GM12878 (cell line): ENCODE results near the gene CAP2. TPM values are rescaled to one million over a fixed set of nuclear protein-coding genes. Genes with fewer than 3 reads are reported as not detected.

Experiments
- CBFB ChIP-seq: IDR thresholded peaks from 2 replicates; pipeline ENCODE4 v1.6.1; 2016; ENCODE audit warnings: antibody characterized with exemption, low read depth
- CREM ChIP-seq: IDR thresholded peaks from 2 replicates; pipeline ENCODE4 v1.6.1; 2014; ENCODE audit warnings: antibody characterized with exemption, low read depth
- FOXK2 ChIP-seq: fragments of 450-650 bp; IDR thresholded peaks from 2 replicates; pipeline ENCODE4 v1.6.1; 2017; ENCODE audit warnings: mild to moderate bottlenecking, moderate library complexity
- IKZF2 ChIP-seq, 2 experiments: fragments of 450-650 bp; IDR thresholded peaks; 2 replicates each; pipeline ENCODE4 v1.6.1; 2017; ENCODE audit warnings: mild to moderate bottlenecking in 2 of 2, moderate library complexity in 2 of 2
- MEF2B ChIP-seq: fragments of 450-650 bp; IDR thresholded peaks from 2 replicates; pipeline ENCODE4 v1.6.1; 2018; ENCODE audit warnings: mild to moderate bottlenecking, moderate library complexity; ENCODE audit not compliant: partially characterized antibody, poor library complexity, severe bottlenecking
- PML ChIP-seq: IDR thresholded peaks from 2 replicates; pipeline ENCODE4 v1.6.1; 2012; ENCODE audit warnings: low read length, inconsistent platforms
- SMAD5 ChIP-seq: IDR thresholded peaks from 2 replicates; pipeline ENCODE4 v1.6.1; 2016; ENCODE audit warnings: antibody characterized with exemption, low read depth
- SPI1 ChIP-seq: IDR thresholded peaks from 2 replicates; pipeline ENCODE4 v1.6.1; 2011; ENCODE audit warnings: low read depth, mild to moderate bottlenecking, low read length, moderate library complexity, borderline replicate concordance; ENCODE audit not compliant: insufficient read depth
- SUZ12 ChIP-seq: fragments of 200-600 bp; sonication (generic); IDR thresholded peaks from one replicate; pipeline ENCODE4 v1.6.1; 2018; ENCODE audit warnings: antibody characterized with exemption, mild to moderate bottlenecking; ENCODE audit not compliant: unreplicated experiment
- TCF3 ChIP-seq: IDR thresholded peaks from 2 replicates; pipeline ENCODE4 v1.6.1; 2012; ENCODE audit warnings: low read depth, mild to moderate bottlenecking, low read length, borderline replicate concordance; ENCODE audit not compliant: insufficient read depth
- ZNF207 ChIP-seq: fragments of 450-650 bp; IDR thresholded peaks from 2 replicates; pipeline ENCODE4 v1.6.1; 2014; ENCODE audit warnings: antibody characterized with exemption, mild to moderate bottlenecking, borderline replicate concordance
- polyA plus RNA-seq, 11 experiments: library from polyadenylated mRNA; depleted of rRNA in 4 of 11; unstranded in 6 of 11; stranded (reverse) in 5 of 11; fragments of >200 nt; fragmentation: Nextera tagmentation in 4 of 11; fragmentation: Illumina TruSeq in 1 of 11; extraction: Ambion mirVana in 4 of 11; extraction: Trizol in 1 of 11; gene quantifications; 1 replicate in 1 of 11; 2 replicates in 10 of 11; pipeline versions ENCODE4 v1.2.1 to v1.2.3, GENCODE V29; 2011 to 2016; ENCODE audit warnings: inconsistent platforms in 2 of 11, missing spikeins in 2 of 11, low read depth in 1 of 11
- total RNA-seq, 4 experiments: library from RNA; depleted of rRNA in 3 of 4; stranded (reverse); fragments of >200 nt in 3 of 4; fragmentation: Illumina TruSeq in 1 of 4; extraction: Trizol in 1 of 4; gene quantifications; 2 replicates each; pipeline versions ENCODE4 v1.2.1 to v1.2.3, GENCODE V29; 2013 to 2021
- TF ChIP-seq, protein P1 (sequence below): fragments of 450-650 bp; IDR thresholded peaks from 2 replicates; pipeline ENCODE4 v1.6.1; 2017; ENCODE audit warnings: mild to moderate bottlenecking, moderate library complexity
- TF ChIP-seq, protein P2 (sequence below), 3 experiments: IDR thresholded peaks in 2 of 3; conservative IDR thresholded peaks in 1 of 3; 2 replicates each; pipeline ENCODE4 v1.5.1; 2011; ENCODE audit warnings: low read depth in 3 of 3, low read length in 3 of 3, mild to moderate bottlenecking in 3 of 3, control low read depth in 2 of 3, moderate library complexity in 2 of 3, inconsistent platforms in 1 of 3, mixed read lengths in 1 of 3; ENCODE audit not compliant: control insufficient read depth in 2 of 3, insufficient read depth in 1 of 3; ENCODE audit errors: extremely low read depth in 1 of 3
- TF ChIP-seq, protein P3 (sequence below): fragments of 450-650 bp; IDR thresholded peaks from 2 replicates; pipeline ENCODE4 v1.6.1; 2016; ENCODE audit warnings: mild to moderate bottlenecking, moderate library complexity, borderline replicate concordance
- TF ChIP-seq, protein P4 (sequence below): IDR thresholded peaks from 2 replicates; pipeline ENCODE4 v1.6.1; 2012; ENCODE audit warnings: low read length, inconsistent platforms

CAP2 gene
- total and polyA plus RNA-seq, 10 of the 15 experiments (the other 5 are each of a cell fraction or from before 2014, with no cell fraction given): 0.10 to 2.0 (median 0.15) TPM; not detected in 7

GRCh38 chr6:17600527-17601385 lies 207.4 kb downstream of the CAP2 start (continued):
- TF ChIP-seq, protein P1, sequence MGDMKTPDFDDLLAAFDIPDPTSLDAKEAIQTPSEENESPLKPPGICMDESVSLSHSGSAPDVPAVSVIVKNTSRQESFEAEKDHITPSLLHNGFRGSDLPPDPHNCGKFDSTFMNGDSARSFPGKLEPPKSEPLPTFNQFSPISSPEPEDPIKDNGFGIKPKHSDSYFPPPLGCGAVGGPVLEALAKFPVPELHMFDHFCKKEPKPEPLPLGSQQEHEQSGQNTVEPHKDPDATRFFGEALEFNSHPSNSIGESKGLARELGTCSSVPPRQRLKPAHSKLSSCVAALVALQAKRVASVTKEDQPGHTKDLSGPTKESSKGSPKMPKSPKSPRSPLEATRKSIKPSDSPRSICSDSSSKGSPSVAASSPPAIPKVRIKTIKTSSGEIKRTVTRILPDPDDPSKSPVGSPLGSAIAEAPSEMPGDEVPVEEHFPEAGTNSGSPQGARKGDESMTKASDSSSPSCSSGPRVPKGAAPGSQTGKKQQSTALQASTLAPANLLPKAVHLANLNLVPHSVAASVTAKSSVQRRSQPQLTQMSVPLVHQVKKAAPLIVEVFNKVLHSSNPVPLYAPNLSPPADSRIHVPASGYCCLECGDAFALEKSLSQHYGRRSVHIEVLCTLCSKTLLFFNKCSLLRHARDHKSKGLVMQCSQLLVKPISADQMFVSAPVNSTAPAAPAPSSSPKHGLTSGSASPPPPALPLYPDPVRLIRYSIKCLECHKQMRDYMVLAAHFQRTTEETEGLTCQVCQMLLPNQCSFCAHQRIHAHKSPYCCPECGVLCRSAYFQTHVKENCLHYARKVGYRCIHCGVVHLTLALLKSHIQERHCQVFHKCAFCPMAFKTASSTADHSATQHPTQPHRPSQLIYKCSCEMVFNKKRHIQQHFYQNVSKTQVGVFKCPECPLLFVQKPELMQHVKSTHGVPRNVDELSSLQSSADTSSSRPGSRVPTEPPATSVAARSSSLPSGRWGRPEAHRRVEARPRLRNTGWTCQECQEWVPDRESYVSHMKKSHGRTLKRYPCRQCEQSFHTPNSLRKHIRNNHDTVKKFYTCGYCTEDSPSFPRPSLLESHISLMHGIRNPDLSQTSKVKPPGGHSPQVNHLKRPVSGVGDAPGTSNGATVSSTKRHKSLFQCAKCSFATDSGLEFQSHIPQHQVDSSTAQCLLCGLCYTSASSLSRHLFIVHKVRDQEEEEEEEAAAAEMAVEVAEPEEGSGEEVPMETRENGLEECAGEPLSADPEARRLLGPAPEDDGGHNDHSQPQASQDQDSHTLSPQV: 0 out of 2 replicates have a peak, but pooled peaks have one; percentile 34
- TF ChIP-seq MEF2B: no peak
- TF ChIP-seq CBFB: no peak
- TF ChIP-seq, protein P2, sequence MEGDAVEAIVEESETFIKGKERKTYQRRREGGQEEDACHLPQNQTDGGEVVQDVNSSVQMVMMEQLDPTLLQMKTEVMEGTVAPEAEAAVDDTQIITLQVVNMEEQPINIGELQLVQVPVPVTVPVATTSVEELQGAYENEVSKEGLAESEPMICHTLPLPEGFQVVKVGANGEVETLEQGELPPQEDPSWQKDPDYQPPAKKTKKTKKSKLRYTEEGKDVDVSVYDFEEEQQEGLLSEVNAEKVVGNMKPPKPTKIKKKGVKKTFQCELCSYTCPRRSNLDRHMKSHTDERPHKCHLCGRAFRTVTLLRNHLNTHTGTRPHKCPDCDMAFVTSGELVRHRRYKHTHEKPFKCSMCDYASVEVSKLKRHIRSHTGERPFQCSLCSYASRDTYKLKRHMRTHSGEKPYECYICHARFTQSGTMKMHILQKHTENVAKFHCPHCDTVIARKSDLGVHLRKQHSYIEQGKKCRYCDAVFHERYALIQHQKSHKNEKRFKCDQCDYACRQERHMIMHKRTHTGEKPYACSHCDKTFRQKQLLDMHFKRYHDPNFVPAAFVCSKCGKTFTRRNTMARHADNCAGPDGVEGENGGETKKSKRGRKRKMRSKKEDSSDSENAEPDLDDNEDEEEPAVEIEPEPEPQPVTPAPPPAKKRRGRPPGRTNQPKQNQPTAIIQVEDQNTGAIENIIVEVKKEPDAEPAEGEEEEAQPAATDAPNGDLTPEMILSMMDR (IDR thresholded peaks at IDR 0.05 in 2 of 3, conservative IDR thresholded peaks at IDR 0.05 in 1 of 3; ENCODE audit: control insufficient read depth in 2 of 3, extremely low read depth in 1 of 3, insufficient read depth in 1 of 3, low read depth in 3 of 3, low read length in 3 of 3): peak in 2 of 3 experiments; percentile 19 to 23; a peak in 1 of 6 replicates
- TF ChIP-seq SMAD5: no peak
- no peak for TF ChIP-seq TCF3
- no peak; the same call in 1 of the 2 replicates for TF ChIP-seq CREM
- no peak for TF ChIP-seq PML
- no peak for TF ChIP-seq SPI1
- no peak for TF ChIP-seq FOXK2
- no peak for TF ChIP-seq ZNF207
- no peak for TF ChIP-seq SUZ12
- TF ChIP-seq, protein P3, sequence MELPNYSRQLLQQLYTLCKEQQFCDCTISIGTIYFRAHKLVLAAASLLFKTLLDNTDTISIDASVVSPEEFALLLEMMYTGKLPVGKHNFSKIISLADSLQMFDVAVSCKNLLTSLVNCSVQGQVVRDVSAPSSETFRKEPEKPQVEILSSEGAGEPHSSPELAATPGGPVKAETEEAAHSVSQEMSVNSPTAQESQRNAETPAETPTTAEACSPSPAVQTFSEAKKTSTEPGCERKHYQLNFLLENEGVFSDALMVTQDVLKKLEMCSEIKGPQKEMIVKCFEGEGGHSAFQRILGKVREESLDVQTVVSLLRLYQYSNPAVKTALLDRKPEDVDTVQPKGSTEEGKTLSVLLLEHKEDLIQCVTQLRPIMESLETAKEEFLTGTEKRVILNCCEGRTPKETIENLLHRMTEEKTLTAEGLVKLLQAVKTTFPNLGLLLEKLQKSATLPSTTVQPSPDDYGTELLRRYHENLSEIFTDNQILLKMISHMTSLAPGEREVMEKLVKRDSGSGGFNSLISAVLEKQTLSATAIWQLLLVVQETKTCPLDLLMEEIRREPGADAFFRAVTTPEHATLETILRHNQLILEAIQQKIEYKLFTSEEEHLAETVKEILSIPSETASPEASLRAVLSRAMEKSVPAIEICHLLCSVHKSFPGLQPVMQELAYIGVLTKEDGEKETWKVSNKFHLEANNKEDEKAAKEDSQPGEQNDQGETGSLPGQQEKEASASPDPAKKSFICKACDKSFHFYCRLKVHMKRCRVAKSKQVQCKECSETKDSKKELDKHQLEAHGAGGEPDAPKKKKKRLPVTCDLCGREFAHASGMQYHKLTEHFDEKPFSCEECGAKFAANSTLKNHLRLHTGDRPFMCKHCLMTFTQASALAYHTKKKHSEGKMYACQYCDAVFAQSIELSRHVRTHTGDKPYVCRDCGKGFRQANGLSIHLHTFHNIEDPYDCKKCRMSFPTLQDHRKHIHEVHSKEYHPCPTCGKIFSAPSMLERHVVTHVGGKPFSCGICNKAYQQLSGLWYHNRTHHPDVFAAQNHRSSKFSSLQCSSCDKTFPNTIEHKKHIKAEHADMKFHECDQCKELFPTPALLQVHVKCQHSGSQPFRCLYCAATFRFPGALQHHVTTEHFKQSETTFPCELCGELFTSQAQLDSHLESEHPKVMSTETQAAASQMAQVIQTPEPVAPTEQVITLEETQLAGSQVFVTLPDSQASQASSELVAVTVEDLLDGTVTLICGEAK: no peak
- TF ChIP-seq IKZF2 (IDR thresholded peaks at IDR 0.05): no peak
- TF ChIP-seq, protein P4, sequence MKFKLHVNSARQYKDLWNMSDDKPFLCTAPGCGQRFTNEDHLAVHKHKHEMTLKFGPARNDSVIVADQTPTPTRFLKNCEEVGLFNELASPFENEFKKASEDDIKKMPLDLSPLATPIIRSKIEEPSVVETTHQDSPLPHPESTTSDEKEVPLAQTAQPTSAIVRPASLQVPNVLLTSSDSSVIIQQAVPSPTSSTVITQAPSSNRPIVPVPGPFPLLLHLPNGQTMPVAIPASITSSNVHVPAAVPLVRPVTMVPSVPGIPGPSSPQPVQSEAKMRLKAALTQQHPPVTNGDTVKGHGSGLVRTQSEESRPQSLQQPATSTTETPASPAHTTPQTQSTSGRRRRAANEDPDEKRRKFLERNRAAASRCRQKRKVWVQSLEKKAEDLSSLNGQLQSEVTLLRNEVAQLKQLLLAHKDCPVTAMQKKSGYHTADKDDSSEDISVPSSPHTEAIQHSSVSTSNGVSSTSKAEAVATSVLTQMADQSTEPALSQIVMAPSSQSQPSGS: no peak
